NB4 (cell line): ENCODE data around the gene ST6GAL2.

Source experiments
- CTCF ChIP-seq: IDR thresholded peaks from one replicate; pipeline ENCODE4 v1.5.1; 2012; ENCODE audit warnings: low read depth, low read length
- MAX ChIP-seq: IDR thresholded peaks from 2 replicates; pipeline ENCODE4 v1.6.1; 2011; ENCODE audit warnings: low read depth, low read length
- MYC ChIP-seq: IDR thresholded peaks from 2 replicates; pipeline ENCODE4 v1.6.1; 2011; ENCODE audit warnings: low read depth, low read length
- POLR2A ChIP-seq: IDR thresholded peaks from 2 replicates; pipeline ENCODE4 v1.6.1; 2011; ENCODE audit warnings: mild to moderate bottlenecking; ENCODE audit not compliant: insufficient read length; ENCODE audit errors: extremely low read depth

GRCh38 chr2:106828119-106828518 is 57.8 kb downstream of the ST6GAL2 start:
- TF ChIP-seq MYC (no peak), CTCF (no peak), POLR2A (no peak), MAX (no peak)
